A172 (cell line): ENCODE data around the gene NDUFS6. TPM values are rescaled to one million over a fixed set of nuclear protein-coding genes. Genes with fewer than 3 reads are reported as not detected.
"Not testable (repeated sequence)": the region's sequence is repeated elsewhere in the genome, so short reads cannot be mapped to it uniquely, and the experiment has no call there.

ENCODE experiments used
- DNase-seq: peaks from one replicate; pipeline ENCODE4 v3.0.0-alpha.2; 2015; ENCODE audit warnings: low spot score
- total RNA-seq: library from RNA; depleted of rRNA; stranded (reverse); fragments of >200 nt; shearing (Covaris generic); gene quantifications from 2 replicates; pipeline ENCODE4 v1.2.3, GENCODE V29; 2014

Gene NDUFS6
- total RNA-seq, 1 experiment from 2014 or later, result 85.8 TPM

DNA sequence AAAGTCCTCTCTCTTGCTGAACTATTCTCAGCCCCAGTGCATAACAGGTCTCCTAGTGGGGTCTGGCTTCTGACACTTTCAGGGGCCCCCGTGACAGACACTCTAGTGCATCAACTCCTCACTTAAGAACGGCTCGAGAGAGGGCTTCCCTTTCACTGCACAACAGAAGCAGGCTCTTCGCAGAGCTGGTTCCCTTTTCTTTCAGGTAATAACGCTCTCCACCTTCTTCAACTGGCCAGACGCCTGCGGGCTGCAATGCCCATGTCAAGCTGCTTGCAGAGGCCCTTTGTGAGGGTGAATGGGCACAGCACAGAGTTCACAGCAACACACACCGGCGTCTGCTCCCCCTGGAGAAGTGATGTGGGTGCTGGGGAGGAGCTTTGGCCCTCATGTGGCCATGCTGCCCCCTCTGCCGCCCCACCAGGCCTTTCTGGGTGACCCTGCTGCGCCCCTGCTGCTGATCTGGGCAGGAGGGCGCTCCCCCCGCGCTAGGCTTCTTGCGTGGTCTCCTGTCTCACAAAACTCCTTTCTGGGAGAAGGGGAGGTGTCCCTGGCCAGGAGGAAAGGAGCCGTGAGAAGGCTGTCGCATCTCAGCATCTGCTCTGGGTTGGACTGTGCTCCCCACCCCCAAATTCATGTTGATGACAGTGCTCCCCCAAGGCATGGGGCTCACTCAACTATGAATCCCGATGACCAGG is 4.0 kb upstream of the NDUFS6 start:
- DNase-seq, result no peak

DNA sequence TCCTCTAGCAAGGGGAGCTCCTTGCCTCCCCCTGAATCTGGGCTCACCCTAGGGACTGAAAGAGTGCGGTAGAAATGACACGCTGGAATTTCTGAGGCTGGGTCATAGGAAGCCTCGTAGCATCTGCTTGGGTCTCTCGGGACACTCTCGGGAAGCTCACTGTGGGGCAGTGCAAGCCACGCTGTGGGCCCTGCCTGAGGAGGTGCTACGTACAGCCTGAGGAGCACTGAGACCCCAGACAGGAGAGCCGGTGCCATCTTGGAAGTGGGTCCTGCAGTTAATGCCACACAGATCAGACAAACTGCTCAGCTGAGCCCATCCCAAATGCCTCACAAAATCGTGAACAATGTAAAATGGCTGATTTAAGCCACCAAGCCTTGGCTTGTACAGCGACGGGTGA is 3.4 kb upstream of the NDUFS6 start:
- no peak for DNase-seq

GRCh38 chr5:1798589-1798988 is 2.6 kb upstream of the NDUFS6 start:
- not testable (repeated sequence) for DNase-seq

- DNase-seq, result no peak
Measured at GRCh38 chr5:1799110-1799601, 2.1 kb upstream of the NDUFS6 start.

- DNase-seq, result peak; percentile 46
Measured at GRCh38 chr5:1799602-1800471, 1.4 kb upstream of the NDUFS6 start, which contains the start of gene MRPL36. Gene MRPL36, minus strand, starts transcription at chr5:1799837. Its CDS starts 902 bp downstream, at chr5:1798935.

GRCh38 chr5:1800472-1801221 is 560 bp upstream of the NDUFS6 start:
- no peak for DNase-seq

DNA sequence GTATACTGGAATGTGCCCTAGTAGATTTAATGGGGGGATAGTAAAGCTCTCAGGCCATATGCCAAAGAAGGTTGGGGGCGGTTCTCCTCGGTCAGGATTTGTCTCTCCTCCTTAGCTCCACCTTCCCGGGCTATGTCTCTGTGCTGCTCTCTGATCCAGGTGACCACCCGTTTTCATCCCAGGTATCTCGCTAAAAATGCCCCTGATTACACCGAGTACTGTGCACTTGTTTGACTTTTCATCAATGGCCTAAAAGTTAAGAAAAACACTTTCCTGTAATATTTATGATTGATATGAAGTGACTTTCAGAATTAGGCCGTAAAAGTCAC is 724 bp downstream of the NDUFS6 start:
- peak; percentile 30 for DNase-seq

GRCh38 chr5:1803192-1803591 is 2.0 kb downstream of the NDUFS6 start:
- no peak for DNase-seq

GRCh38 chr5:1804001-1804690 is 2.9 kb downstream of the NDUFS6 start:
- no peak for DNase-seq

- no peak for DNase-seq
Measured at GRCh38 chr5:1805326-1805725, 4.1 kb downstream of the NDUFS6 start.

DNA sequence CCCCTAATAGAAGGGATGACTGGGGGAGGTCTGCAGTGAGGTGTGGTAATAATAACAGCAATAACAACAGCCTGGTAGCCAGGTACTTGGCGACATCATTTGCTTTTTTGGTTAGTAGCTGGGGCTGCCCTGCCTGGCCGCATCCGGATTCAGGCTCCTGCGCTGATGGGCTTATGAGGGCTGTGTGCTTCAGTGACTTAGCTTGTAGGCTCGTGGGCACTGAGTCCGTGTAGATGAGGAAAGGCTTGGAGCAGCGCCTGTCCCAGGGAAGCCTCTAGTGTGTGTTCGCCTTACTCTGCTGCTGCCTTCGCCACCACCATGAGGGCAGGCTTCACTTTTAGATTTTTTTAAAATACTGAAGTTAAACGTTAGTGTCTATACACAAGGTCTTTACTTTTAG is 4.5 kb downstream of the NDUFS6 start:
- DNase-seq, result no peak

GRCh38 chr5:1806199-1806598 is 5.0 kb downstream of the NDUFS6 start:
- no peak for DNase-seq

GRCh38 chr5:1806974-1807373 is 5.8 kb downstream of the NDUFS6 start:
- no peak for DNase-seq

- no peak for DNase-seq
Measured at GRCh38 chr5:1807451-1808185, 6.4 kb downstream of the NDUFS6 start.

DNA sequence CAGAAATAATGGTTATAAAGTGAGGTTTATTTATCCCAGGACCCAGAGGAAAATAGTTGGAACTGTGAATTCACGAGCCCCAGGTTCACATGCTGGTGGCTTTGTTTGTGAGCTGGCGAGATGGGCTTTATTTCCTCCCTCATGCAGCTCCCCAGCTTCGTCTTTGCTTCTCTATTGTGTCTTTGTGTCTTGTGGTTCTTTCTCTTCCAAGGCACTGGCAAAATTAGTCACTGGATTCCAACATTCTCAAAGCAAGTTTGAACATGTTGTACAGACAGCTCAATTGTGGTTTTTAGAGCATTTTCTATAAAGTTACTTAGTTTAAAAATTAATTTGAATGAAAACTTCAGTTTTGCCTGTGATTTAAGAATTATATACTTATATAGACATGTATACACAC is 7.2 kb downstream of the NDUFS6 start:
- no peak for DNase-seq

DNA sequence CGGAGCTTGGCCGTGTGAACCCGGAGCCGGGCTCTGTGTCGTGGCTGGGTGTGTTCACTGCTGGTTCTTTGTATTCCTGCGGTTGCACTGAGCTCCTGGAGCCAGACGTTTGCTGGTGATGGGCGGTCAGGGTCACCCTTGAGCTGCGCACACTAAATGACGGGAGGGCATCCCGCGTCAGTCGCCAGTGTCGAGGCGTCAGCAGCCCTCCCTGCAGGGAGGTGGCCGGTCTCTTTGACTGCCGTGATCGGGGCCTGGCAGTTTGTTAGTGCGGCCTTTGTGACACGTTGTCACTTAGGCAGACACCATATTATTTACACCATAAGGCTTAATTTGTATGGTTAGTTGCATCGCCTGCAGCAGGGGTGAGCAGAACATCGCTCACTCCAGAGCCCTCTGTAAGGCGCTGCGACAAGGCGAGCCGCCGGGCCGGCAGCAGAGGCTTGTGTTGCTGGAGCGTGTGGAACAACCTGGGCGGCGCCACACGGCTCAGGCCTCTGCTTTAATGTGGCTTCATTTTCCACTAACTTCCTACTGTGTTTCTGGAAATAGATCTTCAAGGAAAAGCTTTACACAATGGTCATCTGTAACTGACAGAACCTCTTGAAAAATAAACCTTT is 8.3 kb downstream of the NDUFS6 start:
- no peak for DNase-seq

DNA sequence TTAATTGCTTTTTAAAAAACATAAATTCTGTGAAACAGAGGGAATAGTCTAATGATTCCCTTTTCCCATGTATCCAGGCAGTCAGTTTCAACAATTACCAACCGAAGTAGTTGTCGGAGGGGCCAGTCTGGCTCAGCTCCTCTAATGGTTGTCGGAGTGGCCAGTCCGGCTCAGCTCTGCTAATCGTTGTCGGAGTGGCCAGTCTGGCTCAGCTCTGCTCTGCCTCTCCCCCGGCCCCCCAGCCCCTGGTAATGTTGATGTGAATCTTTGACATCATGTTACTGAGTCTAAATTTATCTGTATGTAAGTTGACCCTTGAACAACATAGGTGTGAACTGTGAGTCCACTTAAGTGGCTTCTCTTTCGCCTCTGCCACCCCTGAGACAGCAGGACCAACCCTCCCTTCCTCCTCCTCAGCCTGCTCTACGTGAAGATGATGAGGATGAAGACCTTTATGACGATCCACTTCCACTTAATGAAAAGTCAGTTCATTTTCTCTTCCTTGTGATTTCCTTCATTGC is 9.4 kb downstream of the NDUFS6 start:
- no peak for DNase-seq

- DNase-seq, result no peak
Measured at GRCh38 chr5:1814183-1815020, 13.2 kb downstream of the NDUFS6 start.

DNA sequence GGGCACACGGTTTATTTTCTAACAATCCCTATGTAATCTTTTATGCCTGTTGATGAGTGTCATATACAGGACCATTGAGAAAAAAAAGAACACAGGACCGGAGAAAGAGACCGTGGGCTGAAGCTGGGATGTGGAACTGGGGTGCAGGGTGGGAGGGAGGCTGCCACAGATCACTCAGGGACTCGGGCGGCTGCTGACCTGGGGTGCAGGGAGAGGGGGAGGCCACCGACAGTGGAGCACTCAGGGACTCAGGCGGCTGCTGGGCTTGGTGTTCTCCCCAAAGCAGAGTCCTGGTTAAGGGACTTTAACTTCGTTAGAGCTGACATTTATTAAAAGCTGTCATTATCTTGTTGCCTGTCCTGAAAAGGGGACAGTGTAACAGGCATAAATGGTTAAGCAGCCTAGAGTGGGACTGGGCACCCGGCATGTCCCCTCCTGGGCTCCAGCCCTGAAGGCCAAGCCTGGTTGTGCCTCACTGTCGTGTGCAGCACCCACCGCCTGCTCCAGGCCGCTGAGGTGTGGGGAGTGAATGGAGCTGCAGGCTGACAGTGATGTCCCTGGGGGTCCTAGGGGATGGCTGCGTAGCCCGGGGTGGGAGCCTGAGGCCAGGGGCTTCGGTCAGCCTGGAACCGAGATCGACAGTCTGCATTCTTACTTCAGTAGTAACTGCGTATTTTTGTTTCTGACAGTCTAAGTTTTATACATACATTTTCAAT is 14.0 kb downstream of the NDUFS6 start:
- no peak for DNase-seq
